ENCODE data around the gene DIP2B.

DIP2B gene

GRCh38 chr12:50595667-50596066 is 90.9 kb downstream of the DIP2B start:
- no peaks in the 10 kb centered on the region for H3K9me3 ChIP-seq
- H3K36me3 ChIP-seq: no peaks in the 10 kb centered on the region
- no peak for TF ChIP-seq CTCF (IDR thresholded peaks at IDR 0.05)
- no peak overlapping the region for H3K4me3 ChIP-seq (ENCODE audit: low read depth in 1 of 2, low read length in 1 of 2)
- H3K27me3 ChIP-seq: no peaks in the 10 kb centered on the region
- H3K4me1 ChIP-seq (ENCODE audit: control insufficient read depth in 1 of 2, insufficient read depth in 1 of 2, low read depth in 1 of 2, low read length in 1 of 2): peaks cover 17 to 20% of the 10 kb centered on the region in 2 experiments
- no peak overlapping the region for H3K27ac ChIP-seq

- H3K4me1 ChIP-seq (ENCODE audit: control insufficient read depth in 1 of 2, insufficient read depth in 1 of 2, low read depth in 1 of 2, low read length in 1 of 2): peaks cover 17 to 20% of the 10 kb centered on the region in 2 experiments
- H3K27me3 ChIP-seq: no peaks in the 10 kb centered on the region
- no peaks in the 10 kb centered on the region for H3K9me3 ChIP-seq
- peak overlapping the region; percentile 41 for H3K27ac ChIP-seq
- no peak overlapping the region for H3K4me3 ChIP-seq (ENCODE audit: low read depth in 1 of 2, low read length in 1 of 2)
- H3K36me3 ChIP-seq: no peaks in the 10 kb centered on the region
- TF ChIP-seq CTCF (IDR thresholded peaks at IDR 0.05): no peak
These were observed 92.7 kb downstream of the DIP2B start for GRCh38 chr12:50597200-50598195.

GRCh38 chr12:50598321-50598862 is 93.6 kb downstream of the DIP2B start:
- H3K27ac ChIP-seq: peak overlapping the region; percentile 41
- H3K4me1 ChIP-seq (ENCODE audit: control insufficient read depth in 1 of 2, insufficient read depth in 1 of 2, low read depth in 1 of 2, low read length in 1 of 2): peaks cover 17 to 20% of the 10 kb centered on the region in 2 experiments
- no peak for TF ChIP-seq CTCF (IDR thresholded peaks at IDR 0.05)

GRCh38 chr12:50599366-50600095 is 94.7 kb downstream of the DIP2B start:
- no peaks in the 10 kb centered on the region for H3K27me3 ChIP-seq
- H3K36me3 ChIP-seq: no peaks in the 10 kb centered on the region
- H3K27ac ChIP-seq: peak overlapping the region; percentile 68
- no peaks in the 10 kb centered on the region for H3K9me3 ChIP-seq
- no peak for TF ChIP-seq CTCF (IDR thresholded peaks at IDR 0.05)
- H3K4me3 ChIP-seq (ENCODE audit: low read depth in 1 of 2, low read length in 1 of 2): peak overlapping the region in 1 of 2 experiments; percentile 5
- peaks cover 17 to 20% of the 10 kb centered on the region in 2 experiments for H3K4me1 ChIP-seq (ENCODE audit: control insufficient read depth in 1 of 2, insufficient read depth in 1 of 2, low read depth in 1 of 2, low read length in 1 of 2)

More at GRCh38 chr12:50598321-50598862, 93.6 kb downstream of the DIP2B start:
- Histone ChIP-seq H3K4me3 (ENCODE audit: low read depth in 1 of 2, low read length in 1 of 2) (no peak overlapping the region), H3K9me3 (no peaks in the 10 kb centered on the region), H3K36me3 (no peaks in the 10 kb centered on the region), H3K27me3 (no peaks in the 10 kb centered on the region)

- Histone ChIP-seq H3K4me1 (ENCODE audit: control insufficient read depth in 1 of 2, insufficient read depth in 1 of 2, low read depth in 1 of 2, low read length in 1 of 2) (peaks cover 17 to 20% of the 10 kb centered on the region in 2 experiments), H3K36me3 (no peaks in the 10 kb centered on the region), H3K4me3 (ENCODE audit: low read depth in 1 of 2, low read length in 1 of 2) (no peak overlapping the region), H3K27ac (peak overlapping the region; percentile 68), H3K9me3 (no peaks in the 10 kb centered on the region), H3K27me3 (no peaks in the 10 kb centered on the region)
- TF ChIP-seq CTCF (IDR thresholded peaks at IDR 0.05): no peak
These were observed 95.6 kb downstream of the DIP2B start for GRCh38 chr12:50600364-50600763.

Data from neutrophil (primary cell).